Colon (tissue), 2 donors: Measurements from ENCODE around the gene DENND4A.
"Not testable (repeated sequence)": the region's sequence is repeated elsewhere in the genome, so short reads cannot be mapped to it uniquely, and the experiment has no call there.

Experiments
- FAIRE-seq: peaks from 2 replicates; lab custom pipeline; 2012; peaks lifted over from hg19 to GRCh38; lab: Jason Lieb, UNC
- donor health status: control.
- donor health status: control.

The DENND4A gene

GRCh38 chr15:65789105-65789504, 3.0 kb downstream of the DENND4A start:
- FAIRE-seq = no peak

GRCh38 chr15:65787260-65787659, 4.8 kb downstream of the DENND4A start:
- no peak for FAIRE-seq

GRCh38 chr15:65785151-65785550, 6.9 kb downstream of the DENND4A start:
- FAIRE-seq = no peak

GRCh38 chr15:65783872-65784271, 8.2 kb downstream of the DENND4A start:
- FAIRE-seq = no peak

GRCh38 chr15:65782096-65782495, 10.0 kb downstream of the DENND4A start:
- FAIRE-seq = no peak

- not testable (repeated sequence) for FAIRE-seq
These were observed 13.4 kb downstream of the DENND4A start for GRCh38 chr15:65778701-65779100.

GRCh38 chr15:65778269-65778668, 13.8 kb downstream of the DENND4A start:
- FAIRE-seq = no peak

GRCh38 chr15:65777843-65778242, 14.2 kb downstream of the DENND4A start:
- no peak for FAIRE-seq

- FAIRE-seq = no peak
These were observed 15.0 kb downstream of the DENND4A start for GRCh38 chr15:65777053-65777452.

GRCh38 chr15:65773386-65774111, 18.5 kb downstream of the DENND4A start:
- no peak for FAIRE-seq

- FAIRE-seq = no peak
These were observed 19.2 kb downstream of the DENND4A start for GRCh38 chr15:65772930-65773329.

- no peak for FAIRE-seq
These were observed 20.2 kb downstream of the DENND4A start for GRCh38 chr15:65771870-65772269.

GRCh38 chr15:65769482-65769881, 22.6 kb downstream of the DENND4A start:
- FAIRE-seq = no peak

GRCh38 chr15:65767895-65768294, 24.2 kb downstream of the DENND4A start:
- no peak for FAIRE-seq

- no peak for FAIRE-seq
These were observed 24.9 kb downstream of the DENND4A start for GRCh38 chr15:65767264-65767595.

- FAIRE-seq = no peak
These were observed 25.4 kb downstream of the DENND4A start for GRCh38 chr15:65766422-65767263.

- no peak for FAIRE-seq
These were observed 27.0 kb downstream of the DENND4A start for GRCh38 chr15:65765106-65765505.

- no peak for FAIRE-seq
These were observed 28.9 kb downstream of the DENND4A start for GRCh38 chr15:65762914-65763787.

GRCh38 chr15:65762399-65762798, 29.7 kb downstream of the DENND4A start:
- no peak for FAIRE-seq

- FAIRE-seq = peak; percentile 85
These were observed 30.7 kb downstream of the DENND4A start for GRCh38 chr15:65761210-65761926.

- FAIRE-seq = no peak
These were observed 32.7 kb downstream of the DENND4A start for GRCh38 chr15:65759441-65759840.

GRCh38 chr15:65758242-65758641, 33.9 kb downstream of the DENND4A start:
- no peak for FAIRE-seq
